DMS114 treated with DMSO at 0.1 percent for 48 hours (cell line): ENCODE measurements around the gene EFCAB11.

Experiments used
- DNase-seq: peaks from one replicate; lab custom pipeline; 2025; ENCODE audit not compliant: unreplicated experiment; lab: John Stamatoyannopoulos, UW

The EFCAB11 gene

GRCh38 chr14:89954070-89955021 is at the start of gene EFCAB11:
TSS of gene EFCAB11 (minus strand) at chr14:89954730. CDS start at chr14:89954660, 70 bp downstream.
- peak; percentile 96 for DNase-seq

- no peak for DNase-seq
These were observed 49.2 kb upstream of the EFCAB11 start for GRCh38 chr14:90003526-90004307.

- DNase-seq, result no peak
These were observed 46.4 kb upstream of the EFCAB11 start for GRCh38 chr14:90000935-90001334.

- DNase-seq, result no peak
These were observed 42.4 kb upstream of the EFCAB11 start for GRCh38 chr14:89996963-89997362.

GRCh38 chr14:89992273-89992672 is 37.7 kb upstream of the EFCAB11 start:
- DNase-seq, result no peak

- DNase-seq, result no peak
These were observed 36.2 kb upstream of the EFCAB11 start for GRCh38 chr14:89990623-89991275.

GRCh38 chr14:89990218-89990617 is 35.7 kb upstream of the EFCAB11 start:
- DNase-seq, result no peak

- no peak for DNase-seq
These were observed 34.3 kb upstream of the EFCAB11 start for GRCh38 chr14:89988787-89989186.

- DNase-seq, result no peak
These were observed 32.6 kb upstream of the EFCAB11 start for GRCh38 chr14:89987161-89987475.

- DNase-seq, result no peak
These were observed 32.1 kb upstream of the EFCAB11 start for GRCh38 chr14:89986462-89987160.

GRCh38 chr14:89983375-89983774 is 28.8 kb upstream of the EFCAB11 start:
- DNase-seq, result no peak

- no peak for DNase-seq
These were observed 24.1 kb upstream of the EFCAB11 start for GRCh38 chr14:89978656-89979055.

- no peak for DNase-seq
These were observed 23.1 kb upstream of the EFCAB11 start for GRCh38 chr14:89977668-89978067.

- peak; percentile 21 for DNase-seq
These were observed 18.8 kb upstream of the EFCAB11 start for GRCh38 chr14:89973234-89973823.

- DNase-seq, result no peak
These were observed 11.3 kb upstream of the EFCAB11 start for GRCh38 chr14:89965839-89966238.

- DNase-seq, result no peak
These were observed 8.9 kb upstream of the EFCAB11 start for GRCh38 chr14:89963288-89963978.

- no peak for DNase-seq
These were observed 6.4 kb upstream of the EFCAB11 start for GRCh38 chr14:89960914-89961313.

- no peak for DNase-seq
These were observed 5.4 kb upstream of the EFCAB11 start for GRCh38 chr14:89959853-89960445.

- no peak for DNase-seq
These were observed 4.4 kb upstream of the EFCAB11 start for GRCh38 chr14:89958966-89959365.

- no peak for DNase-seq
These were observed 3.3 kb upstream of the EFCAB11 start for GRCh38 chr14:89957791-89958190.
